Measurements from ENCODE around the gene SEMA4D.

DNA sequence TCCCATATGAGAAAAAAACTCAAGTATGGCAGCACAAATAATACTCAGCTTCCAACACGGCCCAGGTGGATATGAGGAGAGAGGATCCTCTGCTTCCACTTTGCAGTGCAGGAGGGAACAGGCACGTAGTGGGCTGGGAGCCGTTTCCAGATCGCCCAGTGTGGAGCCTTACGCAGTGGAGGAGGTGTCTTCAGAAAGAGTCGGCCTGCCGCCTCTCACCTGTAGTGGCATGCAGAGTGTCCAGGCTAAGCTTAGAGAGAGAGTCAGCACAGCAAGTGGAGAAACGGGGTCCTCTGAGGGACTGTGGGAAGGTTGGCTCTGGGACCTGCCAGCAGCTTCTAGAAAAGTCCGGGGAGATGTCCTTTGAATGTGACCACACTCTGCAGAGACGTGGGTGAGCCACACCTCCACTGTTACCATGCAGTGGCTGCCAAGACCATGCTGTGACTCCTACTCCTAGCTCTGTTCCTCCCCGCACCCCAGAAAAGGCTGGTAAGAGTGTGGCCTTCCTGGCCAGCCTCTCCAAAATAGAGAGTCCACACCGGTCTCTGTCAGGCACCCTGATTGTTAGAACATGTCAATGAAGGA is 3.5 kb upstream of the SEMA4D start:
- TF ChIP-seq, protein P1, sequence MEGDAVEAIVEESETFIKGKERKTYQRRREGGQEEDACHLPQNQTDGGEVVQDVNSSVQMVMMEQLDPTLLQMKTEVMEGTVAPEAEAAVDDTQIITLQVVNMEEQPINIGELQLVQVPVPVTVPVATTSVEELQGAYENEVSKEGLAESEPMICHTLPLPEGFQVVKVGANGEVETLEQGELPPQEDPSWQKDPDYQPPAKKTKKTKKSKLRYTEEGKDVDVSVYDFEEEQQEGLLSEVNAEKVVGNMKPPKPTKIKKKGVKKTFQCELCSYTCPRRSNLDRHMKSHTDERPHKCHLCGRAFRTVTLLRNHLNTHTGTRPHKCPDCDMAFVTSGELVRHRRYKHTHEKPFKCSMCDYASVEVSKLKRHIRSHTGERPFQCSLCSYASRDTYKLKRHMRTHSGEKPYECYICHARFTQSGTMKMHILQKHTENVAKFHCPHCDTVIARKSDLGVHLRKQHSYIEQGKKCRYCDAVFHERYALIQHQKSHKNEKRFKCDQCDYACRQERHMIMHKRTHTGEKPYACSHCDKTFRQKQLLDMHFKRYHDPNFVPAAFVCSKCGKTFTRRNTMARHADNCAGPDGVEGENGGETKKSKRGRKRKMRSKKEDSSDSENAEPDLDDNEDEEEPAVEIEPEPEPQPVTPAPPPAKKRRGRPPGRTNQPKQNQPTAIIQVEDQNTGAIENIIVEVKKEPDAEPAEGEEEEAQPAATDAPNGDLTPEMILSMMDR (IDR thresholded peaks at IDR 0.05; ENCODE audit: borderline replicate concordance, extremely low read depth, low read length, poor library complexity, severe bottlenecking), result no peak
- no peak for TF ChIP-seq EZH2 (IDR thresholded peaks at IDR 0.05; ENCODE audit: borderline replicate concordance, low read depth, low read length, severe bottlenecking)
